Neutrophil (primary cell): ENCODE results near the gene ELMO3.

Experiments
- H3K27ac ChIP-seq: fragments of 200-600 bp; sonication (generic); 2 replicates; pipeline ENCODE4 v1.5.1; 2016; ENCODE audit warnings: mild to moderate bottlenecking, moderate library complexity
- H3K27me3 ChIP-seq: fragments of 200-600 bp; sonication (generic); 2 replicates; pipeline ENCODE4 v1.6.0; 2016; ENCODE audit warnings: mild to moderate bottlenecking
- H3K36me3 ChIP-seq: fragments of 200-600 bp; sonication (generic); 2 replicates; pipeline ENCODE4 v1.5.1; 2017
- H3K4me1 ChIP-seq, 2 experiments: fragments of 200-600 bp in 1 of 2; sonication (generic) in 1 of 2; 1 replicate in 1 of 2; 2 replicates in 1 of 2; pipeline versions ENCODE4 v1.5.1 to v1.6.1; 2013 to 2016; ENCODE audit warnings: low read depth in 1 of 2, low read length in 1 of 2, mild to moderate bottlenecking in 1 of 2, moderate library complexity in 1 of 2; ENCODE audit not compliant: control insufficient read depth in 1 of 2, insufficient read depth in 1 of 2
- H3K4me3 ChIP-seq, 2 experiments: fragments of 200-600 bp in 1 of 2; sonication (generic) in 1 of 2; 1 replicate in 1 of 2; 2 replicates in 1 of 2; pipeline ENCODE4 v1.5.1; 2013 to 2016; ENCODE audit warnings: low read depth in 1 of 2, low read length in 1 of 2, mild to moderate bottlenecking in 1 of 2, moderate library complexity in 1 of 2
- H3K9me3 ChIP-seq: fragments of 200-600 bp; sonication (generic); 2 replicates; pipeline ENCODE4 v1.5.1; 2016
- CTCF ChIP-seq: fragments of 200-600 bp; sonication (generic); IDR thresholded peaks from 2 replicates; pipeline ENCODE4 v1.5.1; 2016; ENCODE audit warnings: antibody characterized with exemption

Gene ELMO3

GRCh38 chr16:67247192-67248072 lies 48.5 kb downstream of the ELMO3 start, which contains the start of gene FHOD1:
TSS of gene FHOD1 (minus strand) at chr16:67247481. CDS start at chr16:67247410, 71 bp downstream.
- H3K36me3 ChIP-seq = no peaks in the 10 kb centered on the region
- peaks cover 51 to 63% of the 10 kb centered on the region in 2 experiments for H3K4me1 ChIP-seq
- no peaks in the 10 kb centered on the region for H3K9me3 ChIP-seq
- peak within 1 kb of the TSS; percentile 82 to 88 for H3K4me3 ChIP-seq
- TF ChIP-seq CTCF = peak; percentile 57
- peaks cover 45% of the 10 kb centered on the region for H3K27me3 ChIP-seq
- peak within 1 kb of the TSS; percentile 99 for H3K27ac ChIP-seq

- H3K36me3 ChIP-seq = no peaks in the 10 kb centered on the region
- peaks cover 47 to 60% of the 10 kb centered on the region in 2 experiments for H3K4me1 ChIP-seq
- H3K4me3 ChIP-seq = peak overlapping the region; percentile 82 to 88
- H3K27ac ChIP-seq = no peak overlapping the region
- H3K27me3 ChIP-seq = peaks cover 50% of the 10 kb centered on the region
- no peaks in the 10 kb centered on the region for H3K9me3 ChIP-seq
- no peak for TF ChIP-seq CTCF
Measured at GRCh38 chr16:67248073-67248400, 49.1 kb downstream of the ELMO3 start.

- H3K36me3 ChIP-seq = no peaks in the 10 kb centered on the region
- H3K4me3 ChIP-seq = peak within 1 kb of the TSS; percentile 82 to 88
- no peak for TF ChIP-seq CTCF
- H3K9me3 ChIP-seq = no peaks in the 10 kb centered on the region
- H3K4me1 ChIP-seq = peaks cover 42 to 55% of the 10 kb centered on the region in 2 experiments
- peak within 1 kb of the TSS; percentile 99 for H3K27ac ChIP-seq
- peaks cover 50% of the 10 kb centered on the region for H3K27me3 ChIP-seq
Measured at GRCh38 chr16:67248401-67249177, 49.7 kb downstream of the ELMO3 start, which contains the start of gene SLC9A5. TSS of gene SLC9A5 (plus strand) at chr16:67248979. CDS start at chr16:67249015, 36 bp downstream.

GRCh38 chr16:67249178-67250044 lies 50.5 kb downstream of the ELMO3 start:
- Histone ChIP-seq H3K4me1 (peaks cover 34 to 47% of the 10 kb centered on the region in 2 experiments), H3K9me3 (no peaks in the 10 kb centered on the region), H3K4me3 (no peak overlapping the region), H3K27ac (no peak overlapping the region), H3K27me3 (peaks cover 50% of the 10 kb centered on the region), H3K36me3 (no peaks in the 10 kb centered on the region)
- TF ChIP-seq CTCF = no peak

GRCh38 chr16:67250045-67250327 lies 51.1 kb downstream of the ELMO3 start:
- H3K27me3 ChIP-seq = peaks cover 50% of the 10 kb centered on the region
- H3K4me3 ChIP-seq = no peak overlapping the region
- H3K27ac ChIP-seq = no peak overlapping the region
- H3K4me1 ChIP-seq = peaks cover 28 to 41% of the 10 kb centered on the region in 2 experiments
- H3K36me3 ChIP-seq = no peaks in the 10 kb centered on the region
- no peaks in the 10 kb centered on the region for H3K9me3 ChIP-seq
- TF ChIP-seq CTCF = no peak
